Measurements from ENCODE around the gene NKD2. TPM values are rescaled to one million over a fixed set of nuclear protein-coding genes. Genes with fewer than 3 reads are reported as not detected.

The NKD2 gene
- total RNA-seq, 1 donor from 2014 or later = 12.7 TPM

Small RNAs within 50 kb of the gene (small RNA-seq; reads per million reads assigned to genes)
- gene MIR4635 (ENCODE audit: low replicate concordance) = not detected

Other genes with a start within 250 kb of the NKD2 start
- 0.89 TPM for gene ZDHHC11B, start 224.1 kb upstream of the NKD2 start, total RNA-seq
- gene ZDHHC11, start 157.8 kb upstream of the NKD2 start, total RNA-seq = 4.1 TPM
- 33.9 TPM for gene BRD9, start 116.0 kb upstream of the NKD2 start, total RNA-seq
- 6.5 TPM for gene TRIP13, start 115.9 kb upstream of the NKD2 start, total RNA-seq
- gene SLC12A7, start 103.3 kb downstream of the NKD2 start, total RNA-seq = 13.7 TPM
- not detected for gene SLC6A19, start 192.8 kb downstream of the NKD2 start, total RNA-seq
- not detected for gene SLC6A18, start 216.6 kb downstream of the NKD2 start, total RNA-seq

Data from skin of body (tissue), 2 donors.